HepG2 (cell line): Measurements from ENCODE around the gene ACOXL.

Experiments used
- SP5 ChIP-seq: IDR thresholded peaks from 2 replicates; pipeline ENCODE4 v1.6.1; 2016; ENCODE audit warnings: low read depth, borderline replicate concordance
- TF ChIP-seq, protein P1 (sequence below): sonication (generic); formaldehyde crosslinking; conservative IDR thresholded peaks from 2 replicates; pipeline ENCODE4 v1.8.0; 2022; ENCODE audit warnings: mild to moderate bottlenecking, moderate library complexity, missing genetic modification reagents
- TF ChIP-seq, protein P2 (sequence below): sonication (generic); formaldehyde crosslinking; IDR thresholded peaks from 2 replicates; pipeline ENCODE4 v1.5.0; 2020; ENCODE audit warnings: missing genetic modification reagents
- TF ChIP-seq, protein P3 (sequence below): sonication (generic); formaldehyde crosslinking; IDR thresholded peaks from 2 replicates; pipeline ENCODE4 v1.5.0; 2020; ENCODE audit warnings: mild to moderate bottlenecking, missing genetic modification reagents, moderate library complexity

DNA sequence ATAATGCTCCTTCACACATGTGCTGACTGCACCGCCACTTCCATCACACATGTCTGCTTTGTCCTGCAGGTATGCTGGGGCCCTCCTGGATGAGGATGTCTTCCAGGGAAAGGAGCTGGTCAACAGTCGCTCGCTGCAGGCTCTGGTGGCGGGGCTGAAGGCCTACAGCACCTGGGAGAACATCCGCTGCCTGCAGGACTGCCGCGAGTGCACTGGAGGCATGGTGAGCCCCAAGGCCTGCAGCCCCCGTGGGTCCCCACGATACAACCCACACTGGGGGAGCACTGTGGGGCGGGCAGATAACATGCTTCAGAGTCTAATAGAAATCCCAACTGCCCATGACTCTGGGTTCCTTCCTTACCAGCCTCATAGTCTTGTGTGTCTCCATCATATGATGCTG lies 201.0 kb downstream of the ACOXL start:
- TF ChIP-seq, protein P1, sequence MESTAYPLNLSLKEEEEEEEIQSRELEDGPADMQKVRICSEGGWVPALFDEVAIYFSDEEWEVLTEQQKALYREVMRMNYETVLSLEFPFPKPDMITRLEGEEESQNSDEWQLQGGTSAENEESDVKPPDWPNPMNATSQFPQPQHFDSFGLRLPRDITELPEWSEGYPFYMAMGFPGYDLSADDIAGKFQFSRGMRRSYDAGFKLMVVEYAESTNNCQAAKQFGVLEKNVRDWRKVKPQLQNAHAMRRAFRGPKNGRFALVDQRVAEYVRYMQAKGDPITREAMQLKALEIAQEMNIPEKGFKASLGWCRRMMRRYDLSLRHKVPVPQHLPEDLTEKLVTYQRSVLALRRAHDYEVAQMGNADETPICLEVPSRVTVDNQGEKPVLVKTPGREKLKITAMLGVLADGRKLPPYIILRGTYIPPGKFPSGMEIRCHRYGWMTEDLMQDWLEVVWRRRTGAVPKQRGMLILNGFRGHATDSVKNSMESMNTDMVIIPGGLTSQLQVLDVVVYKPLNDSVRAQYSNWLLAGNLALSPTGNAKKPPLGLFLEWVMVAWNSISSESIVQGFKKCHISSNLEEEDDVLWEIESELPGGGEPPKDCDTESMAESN (CRISPR knock-in tag), result no peak
- TF ChIP-seq, protein P2, sequence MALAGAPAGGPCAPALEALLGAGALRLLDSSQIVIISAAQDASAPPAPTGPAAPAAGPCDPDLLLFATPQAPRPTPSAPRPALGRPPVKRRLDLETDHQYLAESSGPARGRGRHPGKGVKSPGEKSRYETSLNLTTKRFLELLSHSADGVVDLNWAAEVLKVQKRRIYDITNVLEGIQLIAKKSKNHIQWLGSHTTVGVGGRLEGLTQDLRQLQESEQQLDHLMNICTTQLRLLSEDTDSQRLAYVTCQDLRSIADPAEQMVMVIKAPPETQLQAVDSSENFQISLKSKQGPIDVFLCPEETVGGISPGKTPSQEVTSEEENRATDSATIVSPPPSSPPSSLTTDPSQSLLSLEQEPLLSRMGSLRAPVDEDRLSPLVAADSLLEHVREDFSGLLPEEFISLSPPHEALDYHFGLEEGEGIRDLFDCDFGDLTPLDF, result no peak
- TF ChIP-seq, protein P3, sequence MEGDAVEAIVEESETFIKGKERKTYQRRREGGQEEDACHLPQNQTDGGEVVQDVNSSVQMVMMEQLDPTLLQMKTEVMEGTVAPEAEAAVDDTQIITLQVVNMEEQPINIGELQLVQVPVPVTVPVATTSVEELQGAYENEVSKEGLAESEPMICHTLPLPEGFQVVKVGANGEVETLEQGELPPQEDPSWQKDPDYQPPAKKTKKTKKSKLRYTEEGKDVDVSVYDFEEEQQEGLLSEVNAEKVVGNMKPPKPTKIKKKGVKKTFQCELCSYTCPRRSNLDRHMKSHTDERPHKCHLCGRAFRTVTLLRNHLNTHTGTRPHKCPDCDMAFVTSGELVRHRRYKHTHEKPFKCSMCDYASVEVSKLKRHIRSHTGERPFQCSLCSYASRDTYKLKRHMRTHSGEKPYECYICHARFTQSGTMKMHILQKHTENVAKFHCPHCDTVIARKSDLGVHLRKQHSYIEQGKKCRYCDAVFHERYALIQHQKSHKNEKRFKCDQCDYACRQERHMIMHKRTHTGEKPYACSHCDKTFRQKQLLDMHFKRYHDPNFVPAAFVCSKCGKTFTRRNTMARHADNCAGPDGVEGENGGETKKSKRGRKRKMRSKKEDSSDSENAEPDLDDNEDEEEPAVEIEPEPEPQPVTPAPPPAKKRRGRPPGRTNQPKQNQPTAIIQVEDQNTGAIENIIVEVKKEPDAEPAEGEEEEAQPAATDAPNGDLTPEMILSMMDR (CRISPR knock-in tag), result no peak
- TF ChIP-seq SP5 (CRISPR knock-in tag), result no peak
